CD4-positive, alpha-beta memory T cell (primary cell): ENCODE results near the gene TPRG1. TPM values are rescaled to one million over a fixed set of nuclear protein-coding genes. Genes with fewer than 3 reads are reported as not detected.
A peak's percentile ranks its signal among the peaks of the same experiment; 100 is the strongest.

Experiments used
- CTCF ChIA-PET: fragments of 350-600 bp; sonication (Branson Sonifier 250); formaldehyde crosslinking; loops from one replicate; lab custom pipeline; 2021; ENCODE audit warnings: inconsistent platforms; ENCODE audit not compliant: partially characterized antibody; lab: Charles Lee
- POLR2A ChIA-PET: fragments of 350-600 bp; sonication (Branson Sonifier 250); formaldehyde crosslinking; loops from one replicate; lab custom pipeline; 2021; ENCODE audit not compliant: partially characterized antibody; lab: Charles Lee
- DNase-seq, 5 donors: peaks; one replicate each; pipeline versions ENCODE4 v3.0.0 to v3.0.0-alpha.2; 2020 to 2022; ENCODE audit warnings: mixed read lengths in 1 of 5
- H3K27ac ChIP-seq: one replicate; pipeline ENCODE4 v1.7.0; 2013; ENCODE audit warnings: low read depth, low read length
- H3K27me3 ChIP-seq: 2 replicates; pipeline ENCODE4 v1.7.0; 2013; ENCODE audit warnings: mild to moderate bottlenecking, low read length, moderate library complexity; ENCODE audit not compliant: insufficient read depth
- H3K36me3 ChIP-seq: 2 replicates; pipeline ENCODE4 v1.7.0; 2013; ENCODE audit warnings: mild to moderate bottlenecking, low read length, moderate library complexity; ENCODE audit not compliant: insufficient read depth
- H3K4me1 ChIP-seq: 2 replicates; pipeline ENCODE4 v1.7.0; 2013; ENCODE audit warnings: mild to moderate bottlenecking, low read length, moderate library complexity; ENCODE audit not compliant: insufficient read depth
- H3K4me3 ChIP-seq, 2 donors: one replicate each; pipeline ENCODE4 v1.7.0; 2013; ENCODE audit warnings: low read length in 2 of 2, mild to moderate bottlenecking in 1 of 2
- H3K9me3 ChIP-seq, 2 donors: one replicate each; pipeline ENCODE4 v1.7.0; 2013; ENCODE audit warnings: low read length in 2 of 2, control low read depth in 1 of 2; ENCODE audit not compliant: control insufficient read depth in 1 of 2
- H3K27ac Mint-ChIP-seq, 7 donors: one replicate each; pipeline ENCODE4 v1.8.0; 2020 to 2021; ENCODE audit warnings: mixed read lengths in 7 of 7, mild to moderate bottlenecking in 6 of 7, inconsistent platforms in 3 of 7, moderate library complexity in 3 of 7
- H3K27me3 Mint-ChIP-seq, 2 donors: one replicate each; pipeline ENCODE4 v1.8.0; 2020 to 2021; ENCODE audit warnings: mixed read lengths in 2 of 2
- H3K36me3 Mint-ChIP-seq, 2 donors: one replicate each; pipeline ENCODE4 v1.8.0; 2020 to 2021; ENCODE audit warnings: mixed read lengths in 2 of 2, inconsistent platforms in 1 of 2, mild to moderate bottlenecking in 1 of 2
- H3K4me1 Mint-ChIP-seq, 4 donors: one replicate each; pipeline ENCODE4 v1.8.0; 2020 to 2021; ENCODE audit warnings: mixed read lengths in 4 of 4, mild to moderate bottlenecking in 1 of 4
- H3K4me3 Mint-ChIP-seq, 8 donors: one replicate each; pipeline ENCODE4 v1.8.0; 2020 to 2021; ENCODE audit warnings: mixed read lengths in 8 of 8, mild to moderate bottlenecking in 7 of 8, moderate library complexity in 6 of 8, inconsistent platforms in 3 of 8
- H3K9me3 Mint-ChIP-seq, 8 donors: one replicate each; pipeline ENCODE4 v1.8.0; 2020 to 2021; ENCODE audit warnings: mixed read lengths in 8 of 8, mild to moderate bottlenecking in 5 of 8, inconsistent platforms in 3 of 8, moderate library complexity in 1 of 8
- intact Hi-C: fragments of 100-400 bp; cut with micrococcal nuclease; formaldehyde crosslinking; loops from one replicate; pipeline ENCODE4 v1.15.1; 2023
- polyA plus RNA-seq, 2 donors: library from polyadenylated mRNA; unstranded; fragments of 300-500 nt; fragmentation: Illumina TruSeq; gene quantifications; one replicate each; pipeline ENCODE4 v1.2.3, GENCODE V29; 2021
- total RNA-seq, 2 experiments: library from RNA; stranded (reverse); gene quantifications; one replicate each; pipeline ENCODE4 v1.2.3, GENCODE V29; 2021

Gene TPRG1
- total and polyA plus RNA-seq, 4 experiments from 2014 or later, result 8.2 to 61.4 (median 31.7) TPM

GRCh38 chr3:189236352-189236751, 64.6 kb downstream of the TPRG1 start:
- H3K36me3 ChIP-seq, result no peaks in the 10 kb centered on the region
- H3K27me3 Mint-ChIP-seq, result no peaks in the 10 kb centered on the region
- ChIA-PET CTCF (no interaction called here), POLR2A (no interaction called here)
- H3K9me3 Mint-ChIP-seq, result peaks cover 0 to 4% (median 0%) of the 10 kb centered on the region in 8 donors
- H3K36me3 Mint-ChIP-seq, result peaks cover 2 to 9% of the 10 kb centered on the region in 2 donors
- intact Hi-C loops, result no loop called here
- H3K4me3 ChIP-seq, result no peak overlapping the region
- no peaks in the 10 kb centered on the region for H3K9me3 ChIP-seq
- H3K4me1 Mint-ChIP-seq, result no peaks in the 10 kb centered on the region
- no peak for DNase-seq
- no peak overlapping the region for H3K27ac ChIP-seq
- H3K4me3 Mint-ChIP-seq, result no peak overlapping the region
- no peaks in the 10 kb centered on the region for H3K27me3 ChIP-seq
- H3K27ac Mint-ChIP-seq, result no peak overlapping the region
- no peaks in the 10 kb centered on the region for H3K4me1 ChIP-seq

- H3K4me3 ChIP-seq, result no peak overlapping the region
- no peaks in the 10 kb centered on the region for H3K27me3 Mint-ChIP-seq
- no peaks in the 10 kb centered on the region for H3K4me1 ChIP-seq
- intact Hi-C loops, result no loop called here
- H3K4me3 Mint-ChIP-seq, result no peak overlapping the region
- H3K27ac ChIP-seq, result no peak overlapping the region
- no peaks in the 10 kb centered on the region for H3K27me3 ChIP-seq
- DNase-seq, result no peak
- CTCF ChIA-PET, result no interaction called here
- no peak overlapping the region for H3K27ac Mint-ChIP-seq
- no peaks in the 10 kb centered on the region for H3K36me3 ChIP-seq
- H3K36me3 Mint-ChIP-seq, result peaks cover 6 to 13% of the 10 kb centered on the region in 2 donors
- POLR2A ChIA-PET, result no interaction called here
- no peaks in the 10 kb centered on the region for H3K4me1 Mint-ChIP-seq
- H3K9me3 ChIP-seq, result no peaks in the 10 kb centered on the region
- H3K9me3 Mint-ChIP-seq, result peaks cover 0 to 10% (median 2%) of the 10 kb centered on the region in 8 donors
These were observed 65.8 kb downstream of the TPRG1 start for GRCh38 chr3:189237526-189237925.

GRCh38 chr3:189238071-189238470, 66.3 kb downstream of the TPRG1 start:
- CTCF ChIA-PET, result no interaction called here
- POLR2A ChIA-PET, result interaction anchor here (0.6 kb wide), 1 partner anchor 450 kb away, joined by 3 read pairs; no protein-coding TSS in a partner anchor

GRCh38 chr3:189239616-189240015, 67.8 kb downstream of the TPRG1 start:
- Mint-ChIP-seq H3K27me3 (no peaks in the 10 kb centered on the region), H3K9me3 (peaks cover 0 to 25% (median 8%) of the 10 kb centered on the region in 8 donors), H3K36me3 (peaks cover 7 to 21% of the 10 kb centered on the region in 2 donors), H3K4me1 (no peaks in the 10 kb centered on the region), H3K4me3 (no peak overlapping the region), H3K27ac (no peak overlapping the region)
- Histone ChIP-seq H3K4me1 (no peaks in the 10 kb centered on the region), H3K4me3 (no peak overlapping the region), H3K9me3 (no peaks in the 10 kb centered on the region), H3K27ac (no peak overlapping the region), H3K27me3 (no peaks in the 10 kb centered on the region), H3K36me3 (no peaks in the 10 kb centered on the region)
- intact Hi-C loops, result no loop called here
- no peak for DNase-seq
- ChIA-PET CTCF (no interaction called here), POLR2A (no interaction called here)

More at GRCh38 chr3:189238071-189238470, 66.3 kb downstream of the TPRG1 start:
- no peak for DNase-seq
- Mint-ChIP-seq H3K36me3 (peaks cover 7 to 16% of the 10 kb centered on the region in 2 donors), H3K27me3 (no peaks in the 10 kb centered on the region), H3K4me3 (no peak overlapping the region), H3K4me1 (no peaks in the 10 kb centered on the region), H3K27ac (no peak overlapping the region), H3K9me3 (peaks cover 0 to 13% (median 3%) of the 10 kb centered on the region in 8 donors)
- no peak overlapping the region for H3K4me3 ChIP-seq
- no peaks in the 10 kb centered on the region for H3K36me3 ChIP-seq
- no peaks in the 10 kb centered on the region for H3K9me3 ChIP-seq
- H3K27ac ChIP-seq, result no peak overlapping the region
- H3K27me3 ChIP-seq, result no peaks in the 10 kb centered on the region
- intact Hi-C loops, result no loop called here
- no peaks in the 10 kb centered on the region for H3K4me1 ChIP-seq

- no peak overlapping the region for H3K4me3 ChIP-seq
- H3K4me1 Mint-ChIP-seq, result no peaks in the 10 kb centered on the region
- no peaks in the 10 kb centered on the region for H3K27me3 Mint-ChIP-seq
- no peaks in the 10 kb centered on the region for H3K36me3 ChIP-seq
- no peak overlapping the region for H3K27ac ChIP-seq
- intact Hi-C loops, result no loop called here
- POLR2A ChIA-PET, result no interaction called here
- peaks cover 4 to 7% of the 10 kb centered on the region in 2 donors for H3K36me3 Mint-ChIP-seq
- H3K4me1 ChIP-seq, result no peaks in the 10 kb centered on the region
- CTCF ChIA-PET, result no interaction called here
- H3K27ac Mint-ChIP-seq, result peak overlapping the region in 1 of 7 donors; percentile 27
- no peak for DNase-seq
- no peaks in the 10 kb centered on the region for H3K27me3 ChIP-seq
- H3K9me3 Mint-ChIP-seq, result peaks cover 0 to 20% (median 5%) of the 10 kb centered on the region in 8 donors
- no peak overlapping the region for H3K4me3 Mint-ChIP-seq
- no peaks in the 10 kb centered on the region for H3K9me3 ChIP-seq
These were observed 78.2 kb downstream of the TPRG1 start for GRCh38 chr3:189249987-189250386.

GRCh38 chr3:189258261-189258660, 86.5 kb downstream of the TPRG1 start:
- CTCF ChIA-PET, result no interaction called here
- Histone ChIP-seq H3K36me3 (no peaks in the 10 kb centered on the region), H3K4me1 (no peaks in the 10 kb centered on the region), H3K27me3 (no peaks in the 10 kb centered on the region), H3K4me3 (no peak overlapping the region), H3K9me3 (no peaks in the 10 kb centered on the region), H3K27ac (no peak overlapping the region)
- DNase-seq, result no peak
- POLR2A ChIA-PET, result no interaction called here
- Mint-ChIP-seq H3K27me3 (peaks cover 0 to 2% of the 10 kb centered on the region in 2 donors), H3K4me3 (no peak overlapping the region), H3K9me3 (peaks cover 0 to 13% (median 5%) of the 10 kb centered on the region in 8 donors), H3K4me1 (no peaks in the 10 kb centered on the region), H3K27ac (no peak overlapping the region), H3K36me3 (peaks cover 2 to 11% of the 10 kb centered on the region in 2 donors)
- intact Hi-C loops, result no loop called here

GRCh38 chr3:189260556-189261493, 89.1 kb downstream of the TPRG1 start:
- intact Hi-C loops, result no loop called here
- no peaks in the 10 kb centered on the region for H3K27me3 ChIP-seq
- H3K27ac Mint-ChIP-seq, result no peak overlapping the region
- H3K27ac ChIP-seq, result no peak overlapping the region
- H3K27me3 Mint-ChIP-seq, result peaks cover 0 to 2% of the 10 kb centered on the region in 2 donors
- H3K4me1 ChIP-seq, result no peaks in the 10 kb centered on the region
- no peak overlapping the region for H3K4me3 Mint-ChIP-seq
- no peaks in the 10 kb centered on the region for H3K36me3 ChIP-seq
- no peaks in the 10 kb centered on the region for H3K9me3 Mint-ChIP-seq
- no peaks in the 10 kb centered on the region for H3K9me3 ChIP-seq
- POLR2A ChIA-PET, result no interaction called here
- no peaks in the 10 kb centered on the region for H3K4me1 Mint-ChIP-seq
- no peaks in the 10 kb centered on the region for H3K36me3 Mint-ChIP-seq
- no peak for DNase-seq
- no peak overlapping the region for H3K4me3 ChIP-seq
- CTCF ChIA-PET, result no interaction called here
